OCI-LY7 (cell line): ENCODE results near the gene C1QC. TPM values are rescaled to one million over a fixed set of nuclear protein-coding genes. Genes with fewer than 3 reads are reported as not detected.

Experiments
- BruUV-seq: library from RNA; stranded (reverse); fragments of 400-500 nt; replicated peaks from 2 replicates; lab custom pipeline; 2021; lab: Mats Ljungman, UMichigan
- CTCF ChIA-PET: fragments of 300-600 bp; sonication (Branson Sonifier 250); formaldehyde crosslinking; loops from one replicate; lab custom pipeline; 2022; ENCODE audit warnings: antibody characterized with exemption; ENCODE audit not compliant: unreplicated experiment; lab: Charles Lee
- POLR2A ChIA-PET: fragments of 300-600 bp; sonication (Branson Sonifier 250); formaldehyde crosslinking; loops from one replicate; lab custom pipeline; 2022; ENCODE audit warnings: antibody characterized with exemption; lab: Charles Lee
- DNase-seq: peaks from one replicate; pipeline ENCODE4 v3.0.0-alpha.2; 2015; ENCODE audit warnings: low spot score
- H2AFZ ChIP-seq: fragments of 200-600 bp; sonication (generic), shearing (Covaris generic); 2 replicates; pipeline ENCODE4 v1.6.1; 2014; ENCODE audit warnings: mild to moderate bottlenecking, antibody characterized with exemption, low read length, moderate library complexity
- H3K27ac ChIP-seq: fragments of 200-600 bp; sonication (generic); 2 replicates; pipeline ENCODE4 v1.5.1; 2014; ENCODE audit warnings: mixed run types, low read depth, mild to moderate bottlenecking, moderate library complexity, low read length, inconsistent platforms; ENCODE audit not compliant: poor library complexity, severe bottlenecking
- H3K36me3 ChIP-seq: fragments of 200-600 bp; sonication (generic); 2 replicates; pipeline ENCODE4 v1.6.1; 2014; ENCODE audit warnings: mild to moderate bottlenecking, antibody characterized with exemption, low read length, moderate library complexity, mixed read lengths; ENCODE audit not compliant: insufficient read depth
- H3K4me1 ChIP-seq: fragments of 200-600 bp; sonication (generic); 2 replicates; pipeline ENCODE4 v1.5.1; 2014; ENCODE audit warnings: mild to moderate bottlenecking, low read length; ENCODE audit not compliant: insufficient read depth, poor library complexity, severe bottlenecking
- H3K4me2 ChIP-seq: fragments of 200-600 bp; sonication (generic); 2 replicates; pipeline ENCODE4 v1.6.1; 2014; ENCODE audit warnings: mild to moderate bottlenecking, low read length
- H3K4me3 ChIP-seq: fragments of 200-600 bp; sonication (generic); 2 replicates; pipeline ENCODE4 v1.5.1; 2014; ENCODE audit warnings: mild to moderate bottlenecking, low read depth, low read length; ENCODE audit not compliant: poor library complexity, severe bottlenecking
- H3K79me2 ChIP-seq: fragments of 200-600 bp; sonication (generic); 2 replicates; pipeline ENCODE4 v1.6.1; 2016; ENCODE audit warnings: low read depth, mild to moderate bottlenecking, low read length, moderate library complexity, mixed read lengths; ENCODE audit not compliant: insufficient read depth
- H3K9me2 ChIP-seq: fragments of 200-600 bp; sonication (generic); 2 replicates; pipeline ENCODE4 v1.6.1; 2016; ENCODE audit warnings: mild to moderate bottlenecking, low read length, mixed read lengths; ENCODE audit not compliant: insufficient read depth
- H3K9me3 ChIP-seq: fragments of 200-600 bp; sonication (generic); 2 replicates; pipeline ENCODE4 v1.6.1; 2014; ENCODE audit warnings: mild to moderate bottlenecking, mixed run types, low read length, mixed read lengths
- H4K20me1 ChIP-seq: fragments of 200-600 bp; sonication (generic); 2 replicates; pipeline ENCODE4 v1.6.1; 2014; ENCODE audit warnings: mild to moderate bottlenecking, antibody characterized with exemption, low read length, moderate library complexity, mixed read lengths; ENCODE audit not compliant: insufficient read depth
- CTCF ChIP-seq: fragments of 200-600 bp; sonication (generic); conservative IDR thresholded peaks from 2 replicates; pipeline ENCODE4 v1.5.1; 2014; ENCODE audit warnings: mild to moderate bottlenecking, antibody characterized with exemption, low read length, moderate library complexity, mixed read lengths
- EZH2phosphoT487 ChIP-seq: fragments of 200-600 bp; sonication (generic); IDR thresholded peaks from 2 replicates; pipeline ENCODE4 v1.6.1; 2018; ENCODE audit warnings: low read depth, borderline replicate concordance, mild to moderate bottlenecking, mixed run types, antibody characterized with exemption, low read length, moderate library complexity, mixed read lengths
- intact Hi-C: fragments of 100-400 bp; cut with micrococcal nuclease; formaldehyde crosslinking; loops from one replicate; pipeline ENCODE4 v1.10.0; 2022; ENCODE audit not compliant: unreplicated experiment
- total RNA-seq, 2 experiments: library from RNA; depleted of rRNA in 1 of 2; stranded (reverse); fragments of >200 nt in 1 of 2; shearing (Covaris generic) in 1 of 2; gene quantifications; 2 replicates each; pipeline ENCODE4 v1.2.3, GENCODE V29; 2014 to 2022

The C1QC gene
- total RNA-seq, 2 experiments from 2014 or later = not detected

- no peaks in the 10 kb centered on the region for H3K4me1 ChIP-seq
- no peaks in the 10 kb centered on the region for H3K36me3 ChIP-seq
- H2AFZ ChIP-seq = no peak overlapping the region
- POLR2A ChIA-PET = interaction anchor here (1.2 kb wide), 1 partner anchor 12 kb away, joined by 4 read pairs; no protein-coding TSS in a partner anchor
- TF ChIP-seq EZH2phosphoT487 = no peak
- TF ChIP-seq CTCF = no peak
- H3K4me3 ChIP-seq = no peak overlapping the region
- H3K9me3 ChIP-seq = no peaks in the 10 kb centered on the region
- H3K9me2 ChIP-seq = no peaks in the 10 kb centered on the region
- no peak overlapping the region for H3K4me2 ChIP-seq
- intact Hi-C loops = no loop called here
- H4K20me1 ChIP-seq = no peaks in the 10 kb centered on the region
- no peaks in the 10 kb centered on the region for H3K79me2 ChIP-seq
- no TSS peak for BruUV-seq
- CTCF ChIA-PET = no interaction called here
- no peak overlapping the region for H3K27ac ChIP-seq
- DNase-seq = no peak
Measured at GRCh38 chr1:22662986-22663408, 19.6 kb downstream of the C1QC start.

GRCh38 chr1:22665752-22666151 is 22.3 kb downstream of the C1QC start:
- intact Hi-C loops = no loop called here
- no peak overlapping the region for H3K4me2 ChIP-seq
- CTCF ChIA-PET = interaction anchor here (0.6 kb wide), 1 partner anchor 8 kb away, joined by 3 read pairs; no protein-coding TSS in a partner anchor

More at GRCh38 chr1:22665752-22666151, 22.3 kb downstream of the C1QC start:
- no peaks in the 10 kb centered on the region for H3K9me2 ChIP-seq
- H3K36me3 ChIP-seq = no peaks in the 10 kb centered on the region
- no peak overlapping the region for H3K27ac ChIP-seq
- DNase-seq = no peak
- TF ChIP-seq CTCF = 0 out of 2 replicates have a peak, but pooled peaks have one; percentile 31
- no peak for TF ChIP-seq EZH2phosphoT487
- H3K4me1 ChIP-seq = no peaks in the 10 kb centered on the region
- no peaks in the 10 kb centered on the region for H3K79me2 ChIP-seq
- H4K20me1 ChIP-seq = no peaks in the 10 kb centered on the region
- POLR2A ChIA-PET = no interaction called here
- no TSS peak for BruUV-seq
- H3K4me3 ChIP-seq = no peak overlapping the region
- H3K9me3 ChIP-seq = no peaks in the 10 kb centered on the region
- H2AFZ ChIP-seq = no peak overlapping the region
